Progenitor cell of endocrine pancreas (in vitro differentiated cells): ENCODE measurements around the gene ABCC9. TPM values are rescaled to one million over a fixed set of nuclear protein-coding genes. Genes with fewer than 3 reads are reported as not detected.

ENCODE experiments used
- DNase-seq: peaks from one replicate; pipeline ENCODE4 v3.0.0; 2021; ENCODE audit warnings: low spot score; ENCODE audit not compliant: unreplicated experiment
- H3K27ac Mint-ChIP-seq: 2 replicates; pipeline ENCODE4 v1.8.0; 2021; ENCODE audit warnings: mild to moderate bottlenecking, moderate library complexity, mixed read lengths
- H3K27me3 Mint-ChIP-seq: 2 replicates; pipeline ENCODE4 v1.8.0; 2021; ENCODE audit warnings: mixed read lengths
- H3K36me3 Mint-ChIP-seq: 2 replicates; pipeline ENCODE4 v1.8.0; 2022; ENCODE audit warnings: mixed read lengths; ENCODE audit not compliant: insufficient read depth
- H3K4me1 Mint-ChIP-seq: 2 replicates; pipeline ENCODE4 v1.8.0; 2021; ENCODE audit warnings: low read depth, mixed read lengths
- H3K4me3 Mint-ChIP-seq: 2 replicates; pipeline ENCODE4 v1.8.0; 2021; ENCODE audit warnings: low read depth, mild to moderate bottlenecking, moderate library complexity, mixed read lengths
- H3K9me3 Mint-ChIP-seq: 2 replicates; pipeline ENCODE4 v1.8.0; 2021; ENCODE audit warnings: low read depth, mixed read lengths
- total RNA-seq: library from RNA; stranded (reverse); gene quantifications from 2 replicates; pipeline ENCODE4 v1.2.1, GENCODE V29; 2021
- TF ChIP-seq, protein P1 (sequence below): fragments of 200-600 bp; sonication (generic); IDR thresholded peaks from one replicate; pipeline ENCODE4 v1.5.0; 2021; ENCODE audit warnings: antibody characterized with exemption, mild to moderate bottlenecking; ENCODE audit not compliant: unreplicated experiment

ABCC9 gene
- total RNA-seq, 1 donor from 2014 or later: 0.29 TPM

DNA sequence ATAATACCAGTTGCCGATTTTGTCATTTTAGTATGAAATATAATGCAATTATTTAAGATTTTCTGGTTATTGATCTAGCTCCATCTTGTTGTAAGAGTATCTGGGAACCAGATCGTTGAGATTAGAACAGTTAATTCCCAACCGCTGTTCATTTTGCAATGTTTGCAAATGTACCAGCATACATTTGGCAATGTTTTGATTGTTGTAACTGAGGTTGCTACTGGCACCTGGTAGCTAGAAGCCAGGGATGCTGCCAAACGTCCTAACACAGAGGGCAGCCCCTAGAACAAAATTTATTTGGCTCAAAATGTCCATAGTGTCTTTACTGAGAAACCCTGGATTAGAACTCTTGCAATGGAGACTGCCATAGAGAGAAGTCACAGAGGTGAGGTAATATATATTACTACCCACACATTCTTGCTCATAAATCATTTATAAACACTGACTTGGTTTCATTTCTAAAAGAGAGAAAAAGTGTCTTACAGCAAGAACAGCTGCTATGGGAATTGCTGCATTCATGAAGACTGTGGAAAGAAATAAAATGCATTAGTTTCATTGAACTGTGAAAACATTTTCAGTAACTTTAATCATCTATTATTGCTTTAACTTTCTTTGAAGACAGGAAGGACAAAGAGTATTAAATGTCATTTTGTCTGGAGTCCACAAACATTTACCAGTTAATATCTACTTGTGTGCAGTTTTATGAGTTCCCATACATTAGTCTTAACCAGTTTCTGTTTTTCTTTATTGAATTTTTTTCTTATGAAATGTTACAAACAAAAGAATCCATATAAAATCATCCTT, 46.2 kb downstream of the ABCC9 start:
- TF ChIP-seq, protein P1, sequence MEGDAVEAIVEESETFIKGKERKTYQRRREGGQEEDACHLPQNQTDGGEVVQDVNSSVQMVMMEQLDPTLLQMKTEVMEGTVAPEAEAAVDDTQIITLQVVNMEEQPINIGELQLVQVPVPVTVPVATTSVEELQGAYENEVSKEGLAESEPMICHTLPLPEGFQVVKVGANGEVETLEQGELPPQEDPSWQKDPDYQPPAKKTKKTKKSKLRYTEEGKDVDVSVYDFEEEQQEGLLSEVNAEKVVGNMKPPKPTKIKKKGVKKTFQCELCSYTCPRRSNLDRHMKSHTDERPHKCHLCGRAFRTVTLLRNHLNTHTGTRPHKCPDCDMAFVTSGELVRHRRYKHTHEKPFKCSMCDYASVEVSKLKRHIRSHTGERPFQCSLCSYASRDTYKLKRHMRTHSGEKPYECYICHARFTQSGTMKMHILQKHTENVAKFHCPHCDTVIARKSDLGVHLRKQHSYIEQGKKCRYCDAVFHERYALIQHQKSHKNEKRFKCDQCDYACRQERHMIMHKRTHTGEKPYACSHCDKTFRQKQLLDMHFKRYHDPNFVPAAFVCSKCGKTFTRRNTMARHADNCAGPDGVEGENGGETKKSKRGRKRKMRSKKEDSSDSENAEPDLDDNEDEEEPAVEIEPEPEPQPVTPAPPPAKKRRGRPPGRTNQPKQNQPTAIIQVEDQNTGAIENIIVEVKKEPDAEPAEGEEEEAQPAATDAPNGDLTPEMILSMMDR: no peak
- Mint-ChIP-seq H3K36me3 (no peaks in the 10 kb centered on the region), H3K27me3 (no peaks in the 10 kb centered on the region), H3K4me3 (no peak overlapping the region), H3K27ac (no peak overlapping the region), H3K4me1 (no peaks in the 10 kb centered on the region), H3K9me3 (peaks cover 4% of the 10 kb centered on the region)
- no peak for DNase-seq

- no peaks in the 10 kb centered on the region for H3K4me1 Mint-ChIP-seq
- no peaks in the 10 kb centered on the region for H3K36me3 Mint-ChIP-seq
- no peak overlapping the region for H3K4me3 Mint-ChIP-seq
- peaks cover 4% of the 10 kb centered on the region for H3K9me3 Mint-ChIP-seq
- DNase-seq: no peak
- TF ChIP-seq, protein P1: no peak
- no peak overlapping the region for H3K27ac Mint-ChIP-seq
- H3K27me3 Mint-ChIP-seq: peaks cover 3% of the 10 kb centered on the region
These were observed 47.3 kb downstream of the ABCC9 start for GRCh38 chr12:21893924-21894323.

DNA sequence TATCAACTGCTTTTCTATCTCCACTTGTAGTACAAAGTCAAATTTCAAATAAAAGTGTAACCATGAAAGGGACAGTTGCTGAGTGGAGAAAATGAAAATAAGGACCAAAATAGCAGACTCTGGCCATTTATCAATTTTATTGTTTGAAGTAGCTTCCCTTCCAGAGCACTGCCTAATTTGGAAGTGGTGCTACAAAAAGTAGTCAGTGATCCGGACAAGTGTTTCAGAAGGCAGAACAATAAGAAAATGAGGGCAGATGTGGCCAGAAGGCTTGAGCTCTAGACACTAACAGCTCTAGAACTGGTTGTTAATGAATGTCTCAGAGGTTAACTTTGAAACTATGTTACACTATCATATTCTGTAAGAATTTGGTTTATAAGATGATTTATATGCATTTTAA, 48.9 kb downstream of the ABCC9 start:
- Mint-ChIP-seq H3K9me3 (peaks cover 4% of the 10 kb centered on the region), H3K4me1 (no peaks in the 10 kb centered on the region), H3K27ac (no peak overlapping the region), H3K4me3 (no peak overlapping the region), H3K36me3 (no peaks in the 10 kb centered on the region), H3K27me3 (peaks cover 3% of the 10 kb centered on the region)
- TF ChIP-seq, protein P1: no peak
- no peak for DNase-seq

DNA sequence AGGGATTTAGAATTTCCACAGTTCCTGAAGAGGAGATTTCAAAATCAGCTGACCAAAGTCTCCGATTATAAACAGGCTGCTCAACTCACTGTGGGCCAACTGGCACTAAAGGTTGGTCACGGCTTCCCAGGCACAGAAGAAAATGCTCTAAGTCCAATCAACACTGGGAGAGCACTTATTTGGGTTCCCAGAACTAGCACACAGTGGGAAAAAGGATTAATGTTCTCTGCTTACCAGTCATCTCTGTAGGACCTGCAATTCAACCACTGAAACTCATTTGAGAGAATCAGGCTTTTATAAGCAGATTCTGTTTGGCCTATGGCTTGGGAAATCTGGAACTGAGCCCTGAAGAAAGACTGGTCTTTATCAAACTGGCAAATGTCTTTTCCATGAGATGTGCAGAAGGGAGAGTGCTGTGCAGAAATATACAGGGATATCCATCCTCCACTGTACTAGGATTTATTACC, 49.4 kb downstream of the ABCC9 start:
- no peak overlapping the region for H3K4me3 Mint-ChIP-seq
- no peaks in the 10 kb centered on the region for H3K4me1 Mint-ChIP-seq
- peaks cover 3% of the 10 kb centered on the region for H3K27me3 Mint-ChIP-seq
- H3K9me3 Mint-ChIP-seq: no peaks in the 10 kb centered on the region
- no peaks in the 10 kb centered on the region for H3K36me3 Mint-ChIP-seq
- no peak overlapping the region for H3K27ac Mint-ChIP-seq
- no peak for DNase-seq
- TF ChIP-seq, protein P1: no peak

GRCh38 chr12:21888276-21888863, 52.9 kb downstream of the ABCC9 start:
- no peaks in the 10 kb centered on the region for H3K4me1 Mint-ChIP-seq
- no peak for DNase-seq
- no peaks in the 10 kb centered on the region for H3K9me3 Mint-ChIP-seq
- no peaks in the 10 kb centered on the region for H3K36me3 Mint-ChIP-seq
- H3K27me3 Mint-ChIP-seq: peaks cover 3% of the 10 kb centered on the region
- no peak overlapping the region for H3K27ac Mint-ChIP-seq
- no peak overlapping the region for H3K4me3 Mint-ChIP-seq
- TF ChIP-seq, protein P1: no peak
